Measurements from ENCODE around the gene CNTNAP2.

The CNTNAP2 gene

DNA sequence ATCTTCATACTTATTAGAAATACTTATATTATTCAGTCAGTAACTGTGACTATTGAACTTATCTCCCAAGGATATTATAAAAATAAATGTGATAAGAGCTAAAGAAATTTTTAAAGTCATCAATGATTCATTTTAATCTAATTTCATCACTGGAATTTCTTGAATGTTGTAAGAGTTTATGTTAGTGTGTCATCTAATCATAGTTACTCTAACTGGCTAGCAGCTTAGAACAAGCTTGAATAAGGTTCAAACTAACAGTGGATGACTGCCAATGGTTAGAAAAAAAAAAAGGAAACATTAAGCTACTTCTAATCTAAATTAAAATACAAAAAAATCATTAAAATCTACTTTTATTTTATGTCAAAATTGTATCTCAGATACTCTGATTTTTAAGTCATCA is 1066.3 kb downstream of the CNTNAP2 start:
- no peak for DNase-seq (ENCODE audit: extremely low read depth in 1 of 2, low read depth in 1 of 2)

- no peak for DNase-seq (ENCODE audit: extremely low read depth in 1 of 2, low read depth in 1 of 2)
Observed at GRCh38 chr7:147183276-147183675, 1066.7 kb downstream of the CNTNAP2 start.

GRCh38 chr7:147188467-147188866 is 1071.9 kb downstream of the CNTNAP2 start:
- DNase-seq (ENCODE audit: extremely low read depth in 1 of 2, low read depth in 1 of 2): no peak

GRCh38 chr7:147193476-147193875 is 1076.9 kb downstream of the CNTNAP2 start:
- DNase-seq (ENCODE audit: extremely low read depth in 1 of 2, low read depth in 1 of 2): no peak

GRCh38 chr7:147196481-147196880 is 1079.9 kb downstream of the CNTNAP2 start:
- DNase-seq (ENCODE audit: extremely low read depth in 1 of 2, low read depth in 1 of 2): no peak

- no peak for DNase-seq (ENCODE audit: extremely low read depth in 1 of 2, low read depth in 1 of 2)
Observed at GRCh38 chr7:147197006-147197405, 1080.4 kb downstream of the CNTNAP2 start.

DNA sequence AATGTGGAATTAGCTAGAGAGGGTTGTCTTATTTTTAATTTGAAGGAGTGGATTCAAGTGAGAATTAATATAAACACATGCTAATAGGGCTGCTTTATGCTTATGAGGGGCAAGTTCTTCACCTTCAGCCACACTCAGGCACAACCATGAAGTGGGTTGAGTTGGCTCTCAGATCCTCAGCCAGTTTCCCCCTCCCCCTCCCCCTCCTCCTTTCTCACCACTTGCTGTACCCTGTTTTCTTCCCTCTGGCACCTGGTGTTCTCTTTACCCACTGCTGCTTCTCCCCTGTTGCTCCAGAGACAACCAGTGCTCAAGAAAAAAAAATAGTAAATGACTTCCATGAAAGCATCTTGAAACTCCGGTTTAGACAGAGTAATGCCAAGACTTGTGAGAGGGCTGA is 1083.3 kb downstream of the CNTNAP2 start:
- DNase-seq (ENCODE audit: extremely low read depth in 1 of 2, low read depth in 1 of 2): no peak

DNA sequence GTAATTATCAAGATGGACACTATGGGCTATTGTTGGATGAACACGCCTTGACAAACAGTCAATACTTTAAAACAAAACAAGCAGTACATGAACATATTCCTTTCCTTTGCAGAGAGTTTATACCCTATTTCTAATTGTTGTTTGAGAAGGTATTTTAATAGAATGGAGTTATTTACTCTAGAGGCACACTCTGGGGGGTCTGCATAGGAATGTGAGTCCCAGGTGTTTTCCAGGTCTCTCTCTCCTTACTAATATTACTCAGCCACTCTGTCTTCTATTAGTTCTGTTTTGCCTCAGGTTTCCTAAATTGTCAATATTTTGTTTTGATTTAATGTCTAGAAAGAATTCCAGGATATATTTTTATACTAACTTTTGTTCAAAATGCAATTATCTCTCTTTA is 1091.4 kb downstream of the CNTNAP2 start:
- no peak for DNase-seq (ENCODE audit: extremely low read depth in 1 of 2, low read depth in 1 of 2)

DNA sequence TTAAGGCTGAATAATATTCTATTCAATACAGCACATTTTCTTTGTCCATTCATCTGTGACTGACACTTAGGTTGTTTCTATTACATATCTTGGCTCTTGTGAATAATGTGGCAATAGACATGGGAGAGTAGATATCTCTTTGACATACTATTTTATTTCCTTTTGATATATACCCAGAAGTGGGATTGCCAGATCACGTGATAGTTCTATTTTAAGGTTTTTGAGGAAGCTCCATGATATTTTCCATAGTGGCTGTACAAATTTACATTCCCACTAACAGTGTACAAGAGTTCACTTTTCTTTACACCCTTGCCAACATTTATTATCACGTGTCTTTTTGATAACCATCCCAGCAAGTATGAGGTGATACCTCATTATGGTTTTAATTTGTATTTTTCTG is 1114.7 kb downstream of the CNTNAP2 start:
- DNase-seq (ENCODE audit: extremely low read depth in 1 of 2, low read depth in 1 of 2): no peak

DNA sequence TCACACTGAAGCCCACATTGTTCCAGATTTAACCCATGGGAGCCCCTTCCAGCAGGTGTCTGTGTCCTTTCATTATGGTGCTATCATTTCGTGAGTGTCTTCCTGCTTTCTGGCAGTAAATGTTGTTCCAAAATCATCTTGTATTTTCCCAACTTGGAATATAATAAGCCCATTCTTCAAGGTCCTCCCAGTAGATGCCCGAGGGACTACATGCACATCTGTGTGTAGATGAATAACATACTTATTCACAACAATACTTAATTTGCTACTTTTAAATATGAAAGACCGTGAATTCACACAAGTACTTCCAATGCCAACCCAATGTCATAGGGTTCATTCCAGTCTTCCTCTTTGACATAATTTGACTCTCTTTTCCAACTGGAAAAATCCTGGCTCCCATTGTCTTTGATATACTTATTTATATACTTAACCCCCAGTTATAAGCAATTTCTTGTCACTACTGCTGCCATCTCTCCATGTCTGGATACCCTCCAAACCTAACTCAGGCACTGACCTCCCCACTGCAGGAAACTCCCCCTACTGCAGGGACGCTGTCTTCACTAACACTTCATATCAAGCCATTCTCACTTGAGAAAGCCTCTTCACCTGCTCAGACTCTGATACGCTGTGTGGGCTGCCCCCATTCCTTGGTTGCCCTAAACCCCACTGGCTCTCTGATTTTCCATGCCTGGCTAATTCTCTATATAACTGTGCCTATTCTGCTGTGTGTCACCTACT is 1119.2 kb downstream of the CNTNAP2 start:
- no peak for DNase-seq (ENCODE audit: extremely low read depth in 1 of 2, low read depth in 1 of 2)

DNA sequence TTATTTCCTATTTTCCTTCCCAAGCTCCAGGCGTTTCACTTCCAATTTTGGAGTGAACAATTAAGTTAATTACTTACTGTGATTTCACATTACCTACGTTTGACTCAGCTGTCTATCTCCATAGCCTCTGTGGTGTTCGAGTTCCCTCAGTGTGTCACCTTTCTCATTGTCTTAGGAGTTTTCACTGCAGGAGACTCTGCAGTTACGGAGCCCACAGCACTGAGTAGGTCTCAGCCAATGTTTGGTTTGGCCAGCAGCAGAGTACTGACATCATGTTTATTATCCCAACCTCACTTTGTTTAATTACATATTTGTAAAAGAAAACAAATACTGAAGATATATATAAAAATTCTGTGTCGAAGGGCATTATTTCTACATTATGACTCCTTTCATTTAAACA is 1123.9 kb downstream of the CNTNAP2 start:
- DNase-seq (ENCODE audit: extremely low read depth in 1 of 2, low read depth in 1 of 2): no peak

DNA sequence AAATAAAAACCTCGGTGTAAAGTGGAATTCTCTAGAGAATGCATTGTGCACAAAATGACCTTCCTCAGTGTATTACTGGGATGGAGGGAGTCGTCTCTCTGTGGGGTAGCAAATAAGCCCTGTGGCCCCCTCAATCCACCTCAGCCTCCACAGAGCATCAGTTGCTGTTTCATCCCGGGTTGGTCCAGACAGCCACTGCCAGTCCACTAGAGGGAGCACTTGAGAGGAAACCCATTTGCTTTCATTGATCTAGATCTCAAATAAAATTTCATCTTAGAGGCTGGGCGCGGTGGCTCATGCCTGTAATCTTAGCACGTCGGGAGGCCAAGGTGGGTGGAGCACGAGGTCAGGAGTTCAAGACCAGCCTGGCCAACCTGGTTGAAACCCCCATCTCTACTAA is 1128.7 kb downstream of the CNTNAP2 start:
- DNase-seq (ENCODE audit: extremely low read depth in 1 of 2, low read depth in 1 of 2): peak in 1 of 2 donors; percentile 3

DNA sequence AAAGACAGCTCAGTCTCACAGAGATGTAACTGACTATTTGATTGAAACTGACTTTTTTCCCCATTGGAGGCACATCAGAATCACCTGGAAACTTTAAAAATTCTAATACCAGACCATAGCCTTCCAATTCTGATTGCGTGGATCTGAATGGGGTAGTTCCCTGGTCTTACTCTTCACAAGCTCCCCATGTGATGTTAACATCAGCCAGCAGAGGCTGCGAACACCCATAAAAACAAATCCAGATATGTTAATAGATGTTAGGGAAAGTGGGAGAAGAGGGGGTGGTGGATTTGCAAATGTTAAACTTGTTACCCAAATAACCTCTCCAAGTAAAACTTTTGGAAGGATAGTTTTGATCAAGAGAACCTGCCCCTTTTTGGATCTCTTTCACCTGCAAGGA is 1133.4 kb downstream of the CNTNAP2 start:
- no peak for DNase-seq (ENCODE audit: extremely low read depth in 1 of 2, low read depth in 1 of 2)

DNA sequence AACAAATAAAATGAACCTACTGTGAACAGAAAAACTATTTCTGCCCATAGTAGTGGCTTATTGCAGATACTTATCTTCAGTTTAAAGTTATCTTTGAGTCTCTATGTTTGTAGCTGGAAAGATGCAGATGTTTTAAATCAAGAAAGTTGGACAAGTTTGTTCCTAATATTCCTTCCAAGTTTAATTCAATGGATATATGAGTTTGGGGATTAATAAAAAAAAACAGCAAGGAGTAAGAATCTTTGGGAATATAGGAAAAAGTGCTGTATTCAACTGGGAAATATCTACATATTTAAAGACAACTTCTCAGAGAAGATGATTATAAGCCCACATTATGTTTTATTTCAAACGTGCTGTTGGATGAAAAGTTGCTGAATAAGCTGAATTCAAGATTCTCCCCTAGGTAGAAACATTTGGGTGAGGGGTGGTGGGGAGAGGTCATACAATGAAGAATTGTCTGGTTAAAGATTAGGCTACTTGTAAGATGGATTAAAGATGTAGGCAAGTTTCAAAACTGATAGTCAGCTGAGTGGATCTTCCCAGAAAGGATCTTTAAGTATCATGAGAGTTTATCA is 1135.2 kb downstream of the CNTNAP2 start:
- DNase-seq (ENCODE audit: extremely low read depth in 1 of 2, low read depth in 1 of 2): no peak

GRCh38 chr7:147261693-147262092 is 1145.1 kb downstream of the CNTNAP2 start:
- DNase-seq (ENCODE audit: extremely low read depth in 1 of 2, low read depth in 1 of 2): no peak

GRCh38 chr7:147265528-147265927 is 1148.9 kb downstream of the CNTNAP2 start:
- no peak for DNase-seq (ENCODE audit: extremely low read depth in 1 of 2, low read depth in 1 of 2)

DNA sequence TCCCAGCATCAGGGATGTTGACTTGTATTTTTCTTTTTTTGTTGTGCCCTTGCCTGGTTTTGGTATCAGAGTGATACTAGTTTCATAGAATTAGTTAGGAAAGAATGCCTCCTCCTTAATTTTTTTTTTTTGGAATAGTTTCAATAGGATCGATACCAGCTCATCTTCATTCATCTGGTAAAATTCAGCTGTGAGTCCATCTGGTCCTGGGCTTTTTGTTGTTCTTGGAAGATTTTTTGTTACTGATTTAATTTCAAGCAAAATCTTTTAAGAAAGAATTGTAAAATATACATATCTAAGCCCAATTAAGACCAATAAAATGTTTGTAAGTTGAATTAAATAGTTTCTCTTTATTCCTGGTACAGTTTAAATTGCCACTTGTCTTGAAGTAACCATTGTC is 1159.5 kb downstream of the CNTNAP2 start:
- DNase-seq (ENCODE audit: extremely low read depth in 1 of 2, low read depth in 1 of 2): no peak

DNA sequence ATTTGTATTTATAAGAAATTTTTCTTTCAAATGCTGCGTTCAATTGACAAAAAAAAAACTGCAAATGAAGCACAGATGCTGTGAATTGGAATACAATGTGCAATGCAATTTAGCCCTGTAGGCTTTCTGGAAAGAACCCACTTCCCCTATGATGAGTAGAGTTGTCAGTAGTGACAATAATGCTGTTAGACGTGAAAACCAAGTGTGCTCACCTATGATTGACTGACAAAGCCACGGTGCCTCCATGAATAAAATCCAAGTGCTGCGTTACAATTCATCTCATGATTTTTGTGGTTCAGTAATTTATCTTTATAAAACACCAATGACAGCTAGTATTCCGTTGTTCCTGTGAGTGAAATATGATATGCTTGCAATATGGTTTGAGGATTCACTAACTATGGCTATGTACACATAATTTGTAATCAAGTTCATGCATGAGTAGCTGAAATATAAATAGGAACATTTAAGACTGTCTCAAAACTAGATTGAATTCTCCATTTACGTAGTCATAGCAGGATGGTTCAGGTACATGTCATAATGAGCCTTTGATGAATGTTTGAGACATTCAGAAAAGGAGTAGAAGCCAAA is 1160.3 kb downstream of the CNTNAP2 start:
- DNase-seq (ENCODE audit: extremely low read depth in 1 of 2, low read depth in 1 of 2): no peak

DNA sequence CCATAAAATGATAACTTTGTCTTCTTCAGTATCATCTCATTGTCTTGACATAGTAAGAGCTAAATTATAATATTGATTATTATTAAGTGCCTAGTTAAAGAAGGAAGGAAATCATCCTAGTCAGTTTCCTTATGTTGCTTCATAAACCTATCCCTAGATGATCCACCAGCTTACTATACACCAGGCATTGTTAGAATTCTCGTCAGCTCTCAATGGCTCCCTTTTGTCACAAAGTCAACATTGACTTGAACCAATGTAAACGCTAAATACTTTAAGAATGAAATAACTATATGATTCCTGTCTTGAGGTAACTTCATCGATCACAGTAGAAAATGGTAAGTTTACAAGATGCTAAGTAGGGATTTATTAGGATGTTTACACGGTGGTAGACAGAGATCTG is 1162.9 kb downstream of the CNTNAP2 start:
- no peak for DNase-seq (ENCODE audit: extremely low read depth in 1 of 2, low read depth in 1 of 2)

GRCh38 chr7:147279964-147280374 is 1163.4 kb downstream of the CNTNAP2 start:
- no peak for DNase-seq (ENCODE audit: extremely low read depth in 1 of 2, low read depth in 1 of 2)

DNA sequence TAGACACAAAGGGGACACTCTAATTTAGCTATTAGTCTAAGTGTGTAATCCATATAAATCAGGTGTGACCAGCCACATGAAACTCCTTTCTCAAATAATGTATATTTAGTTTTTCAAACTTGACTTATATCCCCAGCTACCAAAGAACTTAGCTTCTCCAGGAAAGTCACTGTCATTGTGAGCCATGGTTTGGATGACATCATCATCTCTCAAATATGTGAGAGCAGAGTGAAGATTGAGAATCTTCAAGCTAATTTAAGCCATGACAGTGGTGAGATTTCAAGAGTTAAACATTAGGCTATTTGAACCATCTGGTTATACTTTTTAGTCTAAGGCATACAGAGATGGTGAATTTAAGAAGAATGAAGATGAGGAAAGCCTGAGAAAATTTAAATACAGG is 1165.6 kb downstream of the CNTNAP2 start:
- DNase-seq (ENCODE audit: extremely low read depth in 1 of 2, low read depth in 1 of 2): no peak

DNA sequence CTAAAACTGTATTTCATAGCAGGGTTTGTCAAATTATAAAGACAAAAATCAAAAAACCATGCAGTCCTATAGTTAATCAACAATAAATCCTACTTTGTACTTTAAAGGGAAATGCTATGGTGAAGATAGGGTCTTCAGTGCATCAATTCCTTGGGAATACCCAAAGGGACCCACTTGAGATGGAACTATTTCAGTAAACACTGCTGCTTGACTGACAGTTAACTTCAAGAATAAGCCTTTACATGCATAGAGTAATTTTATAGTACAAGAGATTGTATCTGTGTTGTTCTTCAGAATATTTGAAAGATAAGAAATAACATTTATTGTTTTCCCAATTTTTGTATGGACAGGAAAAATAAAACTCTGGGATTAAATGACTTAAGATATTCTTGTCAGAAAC is 1179.6 kb downstream of the CNTNAP2 start:
- DNase-seq (ENCODE audit: extremely low read depth in 1 of 2, low read depth in 1 of 2): no peak
